GM23338 (cell line): ENCODE data around the gene WEE2. TPM values are rescaled to one million over a fixed set of nuclear protein-coding genes. Genes with fewer than 3 reads are reported as not detected.
A peak's percentile ranks its signal among the peaks of the same experiment; 100 is the strongest.
"Not testable (repeated sequence)": the region's sequence is repeated elsewhere in the genome, so short reads cannot be mapped to it uniquely, and the experiment has no call there.

Experiments
- ATAC-seq: fragments of 200-7000 bp; cut with Tn5 transposase; 3 replicates; pipeline ENCODE4 v1.9.1; 2020
- DNase-seq: peaks from one replicate; pipeline ENCODE4 v3.0.0-alpha.2; 2015; ENCODE audit warnings: low spot score
- H2AFZ ChIP-seq: fragments of 200-600 bp; sonication (generic); 2 replicates; pipeline ENCODE4 v1.8.0; 2016; ENCODE audit warnings: antibody characterized with exemption, mild to moderate bottlenecking, moderate library complexity
- H3F3A ChIP-seq: fragments of 200-600 bp; sonication (generic); replicated peaks from 2 replicates; pipeline ENCODE4 v1.8.0; 2017; ENCODE audit warnings: antibody characterized with exemption, mixed run types, low read depth
- H3K27ac ChIP-seq: fragments of 200-600 bp; sonication (generic); 2 replicates; pipeline ENCODE4 v1.6.1; 2016; ENCODE audit warnings: low read depth
- H3K27me3 ChIP-seq: fragments of 200-600 bp; sonication (generic); 2 replicates; pipeline ENCODE4 v1.8.0; 2016; ENCODE audit warnings: mild to moderate bottlenecking, mixed run types, moderate library complexity; ENCODE audit not compliant: insufficient read depth
- H3K36me3 ChIP-seq: fragments of 200-600 bp; sonication (generic); 2 replicates; pipeline ENCODE4 v1.8.0; 2016; ENCODE audit warnings: mild to moderate bottlenecking; ENCODE audit not compliant: insufficient read depth
- H3K4me1 ChIP-seq: fragments of 200-600 bp; sonication (generic); 2 replicates; pipeline ENCODE4 v1.8.0; 2016; ENCODE audit warnings: mild to moderate bottlenecking, moderate library complexity; ENCODE audit not compliant: insufficient read depth
- H3K4me2 ChIP-seq: fragments of 200-600 bp; sonication (generic); 2 replicates; pipeline ENCODE4 v1.7.1; 2017; ENCODE audit warnings: mixed run types
- H3K4me3 ChIP-seq: fragments of 200-600 bp; sonication (generic); 2 replicates; pipeline ENCODE4 v1.6.1; 2016; ENCODE audit warnings: mixed run types
- H3K79me2 ChIP-seq: fragments of 200-600 bp; sonication (generic); replicated peaks from 2 replicates; pipeline ENCODE4 v1.8.0; 2017; ENCODE audit warnings: mild to moderate bottlenecking; ENCODE audit not compliant: insufficient read depth
- H3K9me2 ChIP-seq: fragments of 200-600 bp; sonication (generic); 2 replicates; pipeline ENCODE4 v1.8.0; 2017; ENCODE audit not compliant: insufficient read depth
- H4K20me1 ChIP-seq: fragments of 200-600 bp; sonication (generic); replicated peaks from 2 replicates; pipeline ENCODE4 v1.8.0; 2017; ENCODE audit warnings: mild to moderate bottlenecking; ENCODE audit not compliant: insufficient read depth
- H3K27ac Mint-ChIP-seq: 2 replicates; pipeline ENCODE4 v1.8.0; 2020; ENCODE audit warnings: inconsistent platforms, mild to moderate bottlenecking, moderate library complexity, mixed read lengths
- H3K27me3 Mint-ChIP-seq: 3 replicates; pipeline ENCODE4 v1.8.0; 2022; ENCODE audit warnings: low read depth, mild to moderate bottlenecking, moderate library complexity, mixed read lengths, inconsistent platforms; ENCODE audit not compliant: insufficient read depth, poor library complexity
- H3K36me3 Mint-ChIP-seq: 3 replicates; pipeline ENCODE4 v1.8.0; 2021; ENCODE audit warnings: low read depth, mild to moderate bottlenecking, inconsistent platforms, moderate library complexity, mixed read lengths
- H3K4me1 Mint-ChIP-seq: 3 replicates; pipeline ENCODE4 v1.8.0; 2020; ENCODE audit warnings: mild to moderate bottlenecking, inconsistent platforms, mixed read lengths
- H3K4me3 Mint-ChIP-seq: 3 replicates; pipeline ENCODE4 v1.8.0; 2021; ENCODE audit warnings: moderate library complexity, mild to moderate bottlenecking, inconsistent platforms, mixed read lengths
- H3K9me3 Mint-ChIP-seq: 3 replicates; pipeline ENCODE4 v1.8.0; 2020; ENCODE audit warnings: moderate library complexity, mild to moderate bottlenecking, inconsistent platforms, mixed read lengths
- POLR2AphosphoS5 ChIP-seq: IDR thresholded peaks from 2 replicates; pipeline ENCODE4 v1.6.1; 2016; ENCODE audit warnings: antibody characterized with exemption, low read depth
- STAT1 ChIP-seq: IDR thresholded peaks from one replicate; pipeline ENCODE4 v1.6.1; 2016; ENCODE audit warnings: antibody characterized with exemption; ENCODE audit not compliant: unreplicated experiment
- ZNF331 ChIP-seq: fragments of 250-450 bp; sonication (Bioruptor Pico); IDR thresholded peaks from 2 replicates; pipeline ENCODE4 v1.5.0; 2020; ENCODE audit warnings: low read depth, mild to moderate bottlenecking, moderate library complexity
- ZNF462 ChIP-seq: fragments of 250-450 bp; sonication (Bioruptor Pico); IDR thresholded peaks from 2 replicates; pipeline ENCODE4 v1.5.0; 2020; ENCODE audit warnings: mild to moderate bottlenecking, moderate library complexity
- polyA plus RNA-seq: library from polyadenylated mRNA; unstranded; fragments of >200 nt; fragmentation: Nextera tagmentation; extraction: Ambion mirVana; gene quantifications from 2 replicates; pipeline ENCODE4 v1.2.1, GENCODE V29; 2016
- total RNA-seq: library from RNA; depleted of rRNA; stranded (reverse); fragments of >200 nt; shearing (Covaris generic); gene quantifications from 2 replicates; pipeline ENCODE4 v1.2.3, GENCODE V29; 2014
- TF ChIP-seq, protein P1 (sequence below): IDR thresholded peaks from one replicate; pipeline ENCODE4 v1.6.1; 2018; ENCODE audit warnings: antibody characterized with exemption; ENCODE audit not compliant: unreplicated experiment
- TF ChIP-seq, protein P2 (sequence below), 2 experiments: fragments of 200-600 bp in 1 of 2; sonication (generic) in 1 of 2; conservative IDR thresholded peaks; 2 replicates each; pipeline versions ENCODE4 v1.5.1 to v1.6.1; 2016 to 2017; ENCODE audit warnings: antibody characterized with exemption in 2 of 2, low read depth in 2 of 2, mild to moderate bottlenecking in 2 of 2, moderate library complexity in 1 of 2

Gene WEE2
- total and polyA plus RNA-seq, 2 experiments from 2014 or later, result not detected

DNA sequence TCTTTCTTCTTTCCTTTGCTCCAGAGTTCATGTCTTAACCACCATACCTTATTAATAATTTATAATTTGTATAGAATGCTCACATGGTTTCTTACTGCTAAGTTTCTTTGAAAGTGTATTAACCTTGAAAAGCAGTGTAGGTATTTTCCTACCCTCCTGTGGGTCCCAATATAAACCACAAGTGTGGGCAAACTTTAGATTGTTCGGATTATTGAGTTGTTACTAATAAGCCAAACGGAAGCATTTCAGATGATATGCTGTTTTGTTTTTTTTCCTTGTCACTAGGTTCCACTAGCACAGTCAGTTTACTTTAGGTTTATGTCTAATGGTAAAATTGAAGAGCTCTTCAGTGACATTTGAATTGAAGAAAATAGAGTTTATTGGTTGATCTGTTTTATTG lies 40.2 kb downstream of the WEE2 start (continued):
- TF ChIP-seq ZNF462 (CRISPR knock-in tag) (no peak), STAT1 (no peak), ZNF331 (CRISPR knock-in tag) (no peak), POLR2AphosphoS5 (no peak)
- TF ChIP-seq, protein P1, sequence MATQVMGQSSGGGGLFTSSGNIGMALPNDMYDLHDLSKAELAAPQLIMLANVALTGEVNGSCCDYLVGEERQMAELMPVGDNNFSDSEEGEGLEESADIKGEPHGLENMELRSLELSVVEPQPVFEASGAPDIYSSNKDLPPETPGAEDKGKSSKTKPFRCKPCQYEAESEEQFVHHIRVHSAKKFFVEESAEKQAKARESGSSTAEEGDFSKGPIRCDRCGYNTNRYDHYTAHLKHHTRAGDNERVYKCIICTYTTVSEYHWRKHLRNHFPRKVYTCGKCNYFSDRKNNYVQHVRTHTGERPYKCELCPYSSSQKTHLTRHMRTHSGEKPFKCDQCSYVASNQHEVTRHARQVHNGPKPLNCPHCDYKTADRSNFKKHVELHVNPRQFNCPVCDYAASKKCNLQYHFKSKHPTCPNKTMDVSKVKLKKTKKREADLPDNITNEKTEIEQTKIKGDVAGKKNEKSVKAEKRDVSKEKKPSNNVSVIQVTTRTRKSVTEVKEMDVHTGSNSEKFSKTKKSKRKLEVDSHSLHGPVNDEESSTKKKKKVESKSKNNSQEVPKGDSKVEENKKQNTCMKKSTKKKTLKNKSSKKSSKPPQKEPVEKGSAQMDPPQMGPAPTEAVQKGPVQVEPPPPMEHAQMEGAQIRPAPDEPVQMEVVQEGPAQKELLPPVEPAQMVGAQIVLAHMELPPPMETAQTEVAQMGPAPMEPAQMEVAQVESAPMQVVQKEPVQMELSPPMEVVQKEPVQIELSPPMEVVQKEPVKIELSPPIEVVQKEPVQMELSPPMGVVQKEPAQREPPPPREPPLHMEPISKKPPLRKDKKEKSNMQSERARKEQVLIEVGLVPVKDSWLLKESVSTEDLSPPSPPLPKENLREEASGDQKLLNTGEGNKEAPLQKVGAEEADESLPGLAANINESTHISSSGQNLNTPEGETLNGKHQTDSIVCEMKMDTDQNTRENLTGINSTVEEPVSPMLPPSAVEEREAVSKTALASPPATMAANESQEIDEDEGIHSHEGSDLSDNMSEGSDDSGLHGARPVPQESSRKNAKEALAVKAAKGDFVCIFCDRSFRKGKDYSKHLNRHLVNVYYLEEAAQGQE, result no peak
- TF ChIP-seq, protein P2, sequence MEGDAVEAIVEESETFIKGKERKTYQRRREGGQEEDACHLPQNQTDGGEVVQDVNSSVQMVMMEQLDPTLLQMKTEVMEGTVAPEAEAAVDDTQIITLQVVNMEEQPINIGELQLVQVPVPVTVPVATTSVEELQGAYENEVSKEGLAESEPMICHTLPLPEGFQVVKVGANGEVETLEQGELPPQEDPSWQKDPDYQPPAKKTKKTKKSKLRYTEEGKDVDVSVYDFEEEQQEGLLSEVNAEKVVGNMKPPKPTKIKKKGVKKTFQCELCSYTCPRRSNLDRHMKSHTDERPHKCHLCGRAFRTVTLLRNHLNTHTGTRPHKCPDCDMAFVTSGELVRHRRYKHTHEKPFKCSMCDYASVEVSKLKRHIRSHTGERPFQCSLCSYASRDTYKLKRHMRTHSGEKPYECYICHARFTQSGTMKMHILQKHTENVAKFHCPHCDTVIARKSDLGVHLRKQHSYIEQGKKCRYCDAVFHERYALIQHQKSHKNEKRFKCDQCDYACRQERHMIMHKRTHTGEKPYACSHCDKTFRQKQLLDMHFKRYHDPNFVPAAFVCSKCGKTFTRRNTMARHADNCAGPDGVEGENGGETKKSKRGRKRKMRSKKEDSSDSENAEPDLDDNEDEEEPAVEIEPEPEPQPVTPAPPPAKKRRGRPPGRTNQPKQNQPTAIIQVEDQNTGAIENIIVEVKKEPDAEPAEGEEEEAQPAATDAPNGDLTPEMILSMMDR (conservative IDR thresholded peaks at IDR 0.05; ENCODE audit: low read depth in 2 of 2), result no peak

GRCh38 chr7:141751904-141752303 lies 43.8 kb downstream of the WEE2 start:
- ATAC-seq, H3K79me2 ChIP-seq, H3K4me3 Mint-ChIP-seq, H3K9me2 ChIP-seq, H3K27ac Mint-ChIP-seq, H3K4me1 Mint-ChIP-seq, H3K4me1 ChIP-seq, H2AFZ ChIP-seq, H3K27me3 Mint-ChIP-seq, H3K27me3 ChIP-seq, H3K4me2 ChIP-seq, H3F3A ChIP-seq, H3K27ac ChIP-seq, H3K4me3 ChIP-seq, H4K20me1 ChIP-seq: not testable (repeated sequence)
- H3K9me3 Mint-ChIP-seq, result peaks cover 30% of the 10 kb centered on the region
- H3K36me3 ChIP-seq, result peaks cover 72% of the 10 kb centered on the region
- H3K36me3 Mint-ChIP-seq, result peaks cover 98% of the 10 kb centered on the region
- peak; percentile 45 for DNase-seq
